Choroid plexus epithelial cell (primary cell): Measurements from ENCODE around the gene RASGRP3.

Source experiments
- DNase-seq: peaks from one replicate; pipeline ENCODE4 v3.0.0-alpha.2; 2010; ENCODE audit warnings: low read depth
- H3K4me3 ChIP-seq: 2 replicates; pipeline ENCODE4 v1.5.1; 2011; ENCODE audit warnings: low read depth, mild to moderate bottlenecking, control low read depth, low read length, moderate library complexity
- TF ChIP-seq, protein P1 (sequence below): conservative IDR thresholded peaks from 2 replicates; pipeline ENCODE4 v1.5.1; 2011; ENCODE audit warnings: low read depth, mild to moderate bottlenecking, control low read depth, inconsistent platforms, low read length, moderate library complexity

RASGRP3 gene

DNA sequence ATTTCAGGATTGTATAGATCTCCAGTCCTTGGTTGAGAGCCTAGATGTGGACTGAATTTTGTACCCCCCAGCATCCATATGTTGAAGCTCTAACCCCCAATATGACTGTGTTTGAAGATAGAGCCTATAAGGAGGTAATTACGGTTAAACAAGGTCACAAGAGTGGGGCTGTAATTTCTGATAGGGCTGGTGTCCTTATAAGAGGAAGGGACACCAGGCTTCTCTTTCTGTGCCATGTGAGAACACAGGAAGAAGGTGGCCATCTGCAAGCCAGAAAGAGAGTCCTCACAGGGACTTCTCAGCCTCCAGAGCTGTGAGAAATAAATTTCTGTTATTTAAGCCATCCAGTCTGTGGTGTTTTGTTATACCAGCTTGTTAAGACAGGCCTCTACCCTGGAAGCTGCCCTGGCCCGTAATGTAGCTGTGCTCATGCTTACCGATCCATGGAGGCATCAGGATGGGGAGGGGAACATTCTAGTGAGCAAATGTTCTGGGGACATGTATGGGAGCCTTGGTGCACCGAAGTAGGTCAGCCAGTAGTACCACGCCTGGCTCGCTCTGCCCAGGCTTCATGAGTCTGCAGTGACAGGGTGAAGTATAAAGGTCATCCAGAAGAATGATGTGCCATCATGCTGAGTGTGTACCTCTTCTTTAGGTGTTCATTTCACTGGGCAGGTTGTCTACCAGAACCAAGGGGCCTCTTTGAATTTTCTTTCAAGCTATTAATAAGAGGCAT lies 16.1 kb downstream of the RASGRP3 start:
- no peak overlapping the region for H3K4me3 ChIP-seq
- TF ChIP-seq, protein P1, sequence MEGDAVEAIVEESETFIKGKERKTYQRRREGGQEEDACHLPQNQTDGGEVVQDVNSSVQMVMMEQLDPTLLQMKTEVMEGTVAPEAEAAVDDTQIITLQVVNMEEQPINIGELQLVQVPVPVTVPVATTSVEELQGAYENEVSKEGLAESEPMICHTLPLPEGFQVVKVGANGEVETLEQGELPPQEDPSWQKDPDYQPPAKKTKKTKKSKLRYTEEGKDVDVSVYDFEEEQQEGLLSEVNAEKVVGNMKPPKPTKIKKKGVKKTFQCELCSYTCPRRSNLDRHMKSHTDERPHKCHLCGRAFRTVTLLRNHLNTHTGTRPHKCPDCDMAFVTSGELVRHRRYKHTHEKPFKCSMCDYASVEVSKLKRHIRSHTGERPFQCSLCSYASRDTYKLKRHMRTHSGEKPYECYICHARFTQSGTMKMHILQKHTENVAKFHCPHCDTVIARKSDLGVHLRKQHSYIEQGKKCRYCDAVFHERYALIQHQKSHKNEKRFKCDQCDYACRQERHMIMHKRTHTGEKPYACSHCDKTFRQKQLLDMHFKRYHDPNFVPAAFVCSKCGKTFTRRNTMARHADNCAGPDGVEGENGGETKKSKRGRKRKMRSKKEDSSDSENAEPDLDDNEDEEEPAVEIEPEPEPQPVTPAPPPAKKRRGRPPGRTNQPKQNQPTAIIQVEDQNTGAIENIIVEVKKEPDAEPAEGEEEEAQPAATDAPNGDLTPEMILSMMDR, result no peak
- no peak for DNase-seq

DNA sequence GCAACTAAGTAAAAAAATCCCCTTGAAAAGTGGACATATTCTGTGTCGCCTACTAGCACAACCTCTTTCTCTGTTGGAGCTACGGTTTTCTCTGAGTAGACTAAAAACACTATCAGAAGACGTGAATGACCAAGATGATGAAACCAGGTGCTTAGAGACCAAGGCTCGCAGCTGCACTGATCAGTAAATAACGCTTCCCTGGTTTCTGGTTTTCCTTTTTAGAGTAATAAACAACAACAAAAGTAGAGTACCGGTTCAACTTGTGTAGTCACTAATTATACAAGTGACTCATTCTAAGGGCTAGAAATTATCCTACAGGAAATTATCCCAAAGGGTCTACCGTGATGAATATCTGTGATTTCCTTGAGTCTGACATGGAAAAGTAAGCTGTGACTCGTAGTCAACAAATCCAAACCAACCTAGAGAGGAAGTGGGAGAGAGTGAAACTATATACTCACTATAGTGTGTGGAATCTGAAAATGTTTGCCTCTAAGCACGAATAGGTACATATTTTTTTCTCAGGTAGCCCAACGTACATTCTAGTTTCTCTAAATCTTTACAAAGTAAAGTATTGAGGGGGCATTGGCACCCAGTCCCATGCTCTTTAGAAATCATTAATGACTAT lies 17.8 kb downstream of the RASGRP3 start:
- DNase-seq, result no peak
- H3K4me3 ChIP-seq, result no peak overlapping the region
- TF ChIP-seq, protein P1, result no peak

DNA sequence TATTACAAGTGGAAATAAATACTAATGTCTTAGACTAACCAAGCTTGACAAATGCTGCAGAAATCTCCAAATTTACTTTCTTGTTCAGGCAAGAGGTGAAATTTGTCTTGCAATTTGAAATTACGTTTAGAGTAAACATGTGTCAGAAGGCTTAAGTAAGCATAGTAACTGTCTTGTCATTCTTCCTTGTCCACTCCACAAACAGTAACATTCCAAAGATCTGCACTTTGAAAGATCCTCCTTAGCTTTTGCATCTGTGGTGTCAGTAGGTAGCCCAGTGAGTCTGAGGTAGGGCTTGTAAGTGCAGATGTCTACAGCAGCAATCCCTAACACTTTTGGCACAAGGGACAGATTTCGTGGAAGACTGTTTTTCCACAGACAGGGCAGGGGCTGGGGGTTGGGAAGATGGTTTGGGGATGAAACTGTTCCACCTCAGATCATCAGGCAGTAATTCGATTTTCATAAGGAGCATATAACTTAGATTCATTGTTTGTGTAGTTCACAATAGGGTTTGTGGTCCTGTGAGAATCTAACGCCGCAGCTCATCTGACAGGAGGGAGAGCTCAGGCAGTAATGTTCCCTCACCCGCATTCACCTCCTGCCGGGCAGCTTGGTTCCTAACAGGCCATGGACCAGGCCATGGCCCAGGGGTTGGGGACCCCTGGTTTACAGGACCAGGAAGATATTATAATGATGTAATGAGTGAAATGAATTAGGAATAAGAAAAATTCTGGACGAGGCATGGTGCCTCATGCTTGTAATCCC lies 18.6 kb downstream of the RASGRP3 start:
- DNase-seq, result no peak
- H3K4me3 ChIP-seq, result no peak overlapping the region
- TF ChIP-seq, protein P1, result no peak

DNA sequence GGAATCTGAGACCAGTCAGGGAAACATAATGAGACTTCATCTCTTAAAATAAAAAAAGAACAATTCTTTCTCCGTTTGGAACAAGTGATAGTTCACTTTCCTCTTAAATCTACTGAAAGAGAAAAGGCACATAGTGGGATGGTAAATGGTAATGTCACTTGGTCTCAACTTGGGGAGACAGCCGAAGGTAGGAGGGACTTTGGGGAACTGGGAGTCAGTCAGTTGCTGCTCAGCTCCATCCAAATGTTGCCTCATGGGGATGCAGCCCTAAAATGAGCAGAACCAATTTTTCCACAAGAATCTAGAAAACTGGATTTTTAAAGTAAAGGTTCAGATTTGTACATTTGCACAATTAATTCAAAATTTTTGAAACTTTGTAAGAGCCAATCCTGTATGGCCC lies 19.2 kb downstream of the RASGRP3 start:
- no peak for DNase-seq
- TF ChIP-seq, protein P1, result no peak
- H3K4me3 ChIP-seq, result no peak overlapping the region

DNA sequence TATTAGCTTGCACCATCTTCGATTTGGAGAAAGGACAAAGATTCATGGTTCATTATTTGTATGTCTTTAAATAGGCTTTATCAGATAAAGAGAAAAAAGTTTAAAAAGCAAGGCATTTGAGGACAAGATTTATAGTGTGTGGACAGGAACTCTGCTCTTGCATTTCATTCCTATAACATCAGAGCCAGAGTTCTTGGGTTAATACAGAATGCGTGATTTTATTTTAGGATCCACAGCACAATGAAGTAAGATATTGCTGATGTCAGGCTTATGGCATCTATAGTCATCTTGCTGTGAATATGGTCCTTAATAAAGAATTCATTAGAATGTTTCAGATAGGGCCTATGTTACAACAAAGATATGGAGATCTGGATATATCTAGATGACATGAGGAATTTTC lies 19.7 kb downstream of the RASGRP3 start:
- TF ChIP-seq, protein P1, result no peak
- DNase-seq, result peak; percentile 47
- no peak overlapping the region for H3K4me3 ChIP-seq

DNA sequence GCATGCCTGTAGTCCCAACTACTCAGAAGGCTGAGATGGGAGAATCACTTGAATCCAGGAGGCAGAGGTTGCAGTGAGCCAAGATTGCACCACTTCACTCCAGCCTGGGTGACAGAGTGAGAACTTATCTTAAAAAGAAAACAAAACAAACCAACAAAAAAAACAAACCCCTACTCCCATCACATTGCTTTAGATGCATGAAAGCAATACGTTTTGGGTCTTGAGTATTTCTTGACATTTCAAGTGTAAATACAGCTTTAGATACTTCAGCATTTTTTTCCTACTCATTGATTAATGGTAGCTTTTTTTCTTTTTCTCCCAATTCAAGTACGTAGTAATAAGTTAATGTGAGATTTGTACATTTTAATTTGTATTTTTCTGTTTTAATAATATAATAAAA lies 20.3 kb downstream of the RASGRP3 start:
- no peak overlapping the region for H3K4me3 ChIP-seq
- no peak for DNase-seq
- TF ChIP-seq, protein P1, result no peak
